H1 (cell line): Measurements from ENCODE around the gene GSG1L. TPM values are rescaled to one million over a fixed set of nuclear protein-coding genes. Genes with fewer than 3 reads are reported as not detected.

Experiments
- CTCF ChIA-PET: fragments of 300-600 bp; sonication (Branson Sonifier 250); formaldehyde crosslinking; loops from one replicate; lab custom pipeline; 2021; ENCODE audit not compliant: partially characterized antibody; lab: Charles Lee
- POLR2A ChIA-PET: fragments of 300-600 bp; sonication (Branson Sonifier 250); formaldehyde crosslinking; loops from one replicate; lab custom pipeline; 2021; ENCODE audit warnings: inconsistent platforms; ENCODE audit not compliant: partially characterized antibody; lab: Charles Lee
- DNase-seq, 2 experiments: peaks; one replicate each; pipeline versions ENCODE4 v3.0.0 to v3.0.0-alpha.2; 2010 to 2022; ENCODE audit warnings: low spot score in 2 of 2, low read depth in 1 of 2, mixed read lengths in 1 of 2
- FAIRE-seq: peaks from 2 replicates; lab custom pipeline; 2011; peaks lifted over from hg19 to GRCh38; lab: Jason Lieb, UNC
- H2AFZ ChIP-seq: 2 replicates; pipeline ENCODE4 v1.8.1; 2012; ENCODE audit warnings: low read length, inconsistent platforms
- H2AK5ac ChIP-seq: 2 replicates; pipeline ENCODE4 v1.6.1; 2013; ENCODE audit warnings: low read depth, low read length
- H2BK120ac ChIP-seq: replicated peaks from 2 replicates; pipeline ENCODE3; 2013; ENCODE audit warnings: low read depth, low read length, inconsistent platforms
- H2BK12ac ChIP-seq: 2 replicates; pipeline ENCODE4 v1.6.1; 2013; ENCODE audit warnings: low read depth, low read length
- H2BK15ac ChIP-seq: 2 replicates; pipeline ENCODE4 v1.6.1; 2013; ENCODE audit warnings: low read length
- H2BK20ac ChIP-seq: 2 replicates; pipeline ENCODE4 v1.6.1; 2013; ENCODE audit warnings: low read length
- H2BK5ac ChIP-seq: 2 replicates; pipeline ENCODE4 v1.6.1; 2013; ENCODE audit warnings: low read depth, low read length
- H3K14ac ChIP-seq: 2 replicates; pipeline ENCODE4 v1.6.1; 2013; ENCODE audit warnings: inconsistent platforms; ENCODE audit not compliant: insufficient read length
- H3K18ac ChIP-seq: 2 replicates; pipeline ENCODE4 v1.6.1; 2013; ENCODE audit warnings: low read length; ENCODE audit errors: extremely low read depth
- H3K23ac ChIP-seq: 2 replicates; pipeline ENCODE4 v1.6.1; 2013; ENCODE audit warnings: inconsistent platforms; ENCODE audit not compliant: insufficient read length
- H3K23me2 ChIP-seq: 2 replicates; pipeline ENCODE4 v1.6.1; 2013; ENCODE audit warnings: low read depth, low read length
- H3K27ac ChIP-seq: 2 replicates; pipeline ENCODE4 v1.6.1; 2011; ENCODE audit warnings: low read depth, low read length, inconsistent platforms
- H3K27me3 ChIP-seq, 4 experiments: replicated peaks in 1 of 4; 1 replicate in 1 of 4; 2 replicates in 3 of 4; pipeline versions ENCODE4 v1.6.1 to v1.8.1; 2011 to 2013; ENCODE audit warnings: low read length in 3 of 4, mild to moderate bottlenecking in 3 of 4, inconsistent platforms in 2 of 4, mixed read lengths in 2 of 4, moderate library complexity in 1 of 4; ENCODE audit not compliant: control insufficient read depth in 3 of 4, insufficient read depth in 3 of 4; ENCODE audit errors: extremely low read depth in 1 of 4
- H3K36me3 ChIP-seq, 4 experiments: 2 replicates each; pipeline versions ENCODE4 v1.6.1 to v1.8.1; 2011 to 2013; ENCODE audit warnings: mild to moderate bottlenecking in 4 of 4, low read length in 3 of 4, moderate library complexity in 2 of 4, control low read depth in 1 of 4, inconsistent platforms in 1 of 4; ENCODE audit not compliant: insufficient read depth in 4 of 4, control insufficient read depth in 2 of 4
- H3K4ac ChIP-seq: replicated peaks from 2 replicates; pipeline ENCODE3; 2013; ENCODE audit warnings: low read length, low read depth, mixed read lengths, inconsistent platforms; ENCODE audit not compliant: insufficient read length
- H3K4me1 ChIP-seq, 4 experiments: replicated peaks in 1 of 4; 1 replicate in 1 of 4; 2 replicates in 3 of 4; pipeline versions ENCODE4 v1.6.1 to v1.8.1; 2011 to 2013; ENCODE audit warnings: low read length in 3 of 4, inconsistent platforms in 2 of 4, mixed read lengths in 1 of 4; ENCODE audit not compliant: insufficient read depth in 4 of 4, control insufficient read depth in 3 of 4
- H3K4me2 ChIP-seq, 2 experiments: 2 replicates each; pipeline versions ENCODE4 v1.6.1 to v1.8.1; 2011 to 2013; ENCODE audit warnings: low read depth in 2 of 2, low read length in 2 of 2, control low read depth in 1 of 2, inconsistent platforms in 1 of 2, mild to moderate bottlenecking in 1 of 2; ENCODE audit not compliant: insufficient read depth in 1 of 2
- H3K4me3 ChIP-seq, 4 experiments: fragments of 200-600, 300-600 bp in 1 of 4; sonication (generic), shearing (Covaris generic), sonication (Bioruptor Twin) in 1 of 4; 2 replicates each; pipeline versions ENCODE4 v1.5.1 to v1.8.1; 2011 to 2016; ENCODE audit warnings: low read length in 4 of 4, low read depth in 3 of 4, control low read depth in 2 of 4, inconsistent platforms in 2 of 4, mild to moderate bottlenecking in 2 of 4, mixed read lengths in 1 of 4, moderate library complexity in 1 of 4; ENCODE audit not compliant: insufficient read depth in 2 of 4; ENCODE audit errors: extremely low read depth in 1 of 4
- H3K56ac ChIP-seq: replicated peaks from 2 replicates; pipeline ENCODE3; 2013; ENCODE audit warnings: low read depth, mild to moderate bottlenecking, mixed read lengths, low read length, inconsistent platforms; ENCODE audit not compliant: insufficient read length
- H3K79me1 ChIP-seq: 2 replicates; pipeline ENCODE4 v1.6.1; 2013; ENCODE audit warnings: low read depth, low read length, control low read depth
- H3K79me2 ChIP-seq, 2 experiments: 2 replicates each; pipeline versions ENCODE4 v1.6.1 to v1.8.1; 2012 to 2013; ENCODE audit warnings: low read length in 2 of 2, mild to moderate bottlenecking in 2 of 2, inconsistent platforms in 1 of 2; ENCODE audit not compliant: insufficient read depth in 2 of 2, control insufficient read depth in 1 of 2
- H3K9ac ChIP-seq, 4 experiments: replicated peaks in 1 of 4; 1 replicate in 1 of 4; 2 replicates in 3 of 4; pipeline versions ENCODE4 v1.6.1 to v1.8.1; 2011 to 2013; ENCODE audit warnings: low read depth in 3 of 4, low read length in 3 of 4, control low read depth in 2 of 4, mild to moderate bottlenecking in 2 of 4, moderate library complexity in 2 of 4, inconsistent platforms in 1 of 4; ENCODE audit errors: extremely low read depth in 1 of 4
- H3K9me3 ChIP-seq, 2 experiments: 2 replicates each; pipeline versions ENCODE4 v1.6.1 to v1.8.1; 2012 to 2013; ENCODE audit warnings: mild to moderate bottlenecking in 2 of 2, moderate library complexity in 2 of 2, control low read depth in 1 of 2, inconsistent platforms in 1 of 2, low read depth in 1 of 2, low read length in 1 of 2, mixed read lengths in 1 of 2; ENCODE audit not compliant: insufficient read depth in 2 of 2
- H4K20me1 ChIP-seq, 2 experiments: replicated peaks in 1 of 2; 2 replicates each; pipeline versions ENCODE3 to v1.8.1; 2011 to 2013; ENCODE audit warnings: inconsistent platforms in 2 of 2, low read length in 2 of 2, mild to moderate bottlenecking in 1 of 2; ENCODE audit not compliant: insufficient read depth in 2 of 2, control insufficient read depth in 1 of 2
- H4K5ac ChIP-seq: 2 replicates; pipeline ENCODE4 v1.6.1; 2013; ENCODE audit warnings: low read length, low read depth, mixed read lengths, inconsistent platforms; ENCODE audit not compliant: insufficient read length
- H4K8ac ChIP-seq: 2 replicates; pipeline ENCODE4 v1.8.0; 2013; ENCODE audit warnings: mild to moderate bottlenecking, moderate library complexity, low read length, inconsistent platforms; ENCODE audit not compliant: insufficient read depth; ENCODE audit errors: extremely low read depth
- H4K91ac ChIP-seq: replicated peaks from 2 replicates; pipeline ENCODE3; 2013; ENCODE audit warnings: low read length, mixed read lengths, inconsistent platforms; ENCODE audit not compliant: insufficient read length
- CEBPB ChIP-seq: IDR thresholded peaks from 2 replicates; pipeline ENCODE4 v1.6.1; 2012; ENCODE audit warnings: low read depth, low read length
- EZH2 ChIP-seq: fragments of 200-600 bp; sonication (generic); IDR thresholded peaks from 2 replicates; pipeline ENCODE4 v1.7.1; 2012; ENCODE audit warnings: low read depth, mild to moderate bottlenecking, moderate library complexity, low read length, inconsistent platforms; ENCODE audit not compliant: severe bottlenecking
- KDM4A ChIP-seq: IDR thresholded peaks from one replicate; pipeline ENCODE4 v1.7.1; 2012; ENCODE audit warnings: low read depth, mild to moderate bottlenecking, moderate library complexity, low read length, inconsistent platforms; ENCODE audit not compliant: severe bottlenecking
- POU5F1 ChIP-seq: IDR thresholded peaks from 2 replicates; pipeline ENCODE4 v1.6.1; 2011; ENCODE audit warnings: low read depth, mild to moderate bottlenecking, low read length, moderate library complexity
- RAD21 ChIP-seq, 2 experiments: IDR thresholded peaks in 1 of 2; conservative IDR thresholded peaks in 1 of 2; 2 replicates each; pipeline ENCODE4 v1.6.1; 2011; ENCODE audit warnings: low read depth in 2 of 2, low read length in 2 of 2, improper control_type of control experiment in 1 of 2, inconsistent platforms in 1 of 2, mild to moderate bottlenecking in 1 of 2, moderate library complexity in 1 of 2
- SAP30 ChIP-seq: fragments of 300-600 bp; sonication (generic); IDR thresholded peaks from 2 replicates; pipeline ENCODE4 v1.7.1; 2012; ENCODE audit warnings: low read length, moderate library complexity, mild to moderate bottlenecking, inconsistent platforms; ENCODE audit not compliant: insufficient read depth, insufficient replicate concordance
- WGBS, 2 experiments: shearing (Covaris generic) in 1 of 2; methylation state at CpG; one replicate each; pipeline versions ENCODE4 v1.1.6 to v1.1.7; 2013 to 2015; ENCODE audit warnings: low lambda C conversion rate in 2 of 2, mixed read lengths in 2 of 2, inconsistent platforms in 1 of 2, low coverage in 1 of 2, missing lambda C conversion rate in 1 of 2; ENCODE audit not compliant: insufficient replicate concordance in 2 of 2, insufficient coverage in 1 of 2, insufficient read length in 1 of 2; ENCODE audit errors: extremely low coverage in 1 of 2, missing lambda C conversion rate in 1 of 2; 5-methylcytosine and 5-hydroxymethylcytosine counted together
- polyA plus RNA-seq, 7 experiments: library from polyadenylated mRNA; depleted of rRNA in 3 of 7; stranded (reverse) in 5 of 7; unstranded in 2 of 7; fragments of >200 nt in 5 of 7; fragments of 200-250 nt in 2 of 7; gene quantifications; 1 replicate in 5 of 7; 2 replicates in 1 of 7; 4 replicates in 1 of 7; pipeline versions ENCODE4 v1.2.1 to v1.2.3, GENCODE V29; 2011 to 2013; ENCODE audit warnings: missing spikeins in 2 of 7, mixed read lengths in 2 of 7
- total RNA-seq: library from RNA; stranded (reverse); fragmentation: NEBNext Ultra II Directional; extraction: Animal tissue kit (Norgen Biotek cat#: 25700); gene quantifications from 2 replicates; pipeline ENCODE4 v1.2.1, GENCODE V29; 2021
- TF ChIP-seq, protein P1 (sequence below): IDR thresholded peaks from 2 replicates; pipeline ENCODE4 v1.6.1; 2012; ENCODE audit warnings: inconsistent platforms

GSG1L gene
- total and polyA plus RNA-seq, 2 of the 8 experiments (the other 6 are each of a cell fraction or from before 2014, with no cell fraction given), result 0.71 to 1.1 TPM

GRCh38 chr16:27853101-27853500 lies 210.4 kb downstream of the GSG1L start:
- Histone ChIP-seq H2BK20ac (no peak overlapping the region), H2AFZ (no peak overlapping the region), H4K8ac (no peak overlapping the region), H3K18ac (no peak overlapping the region), H3K23ac (no peak overlapping the region), H3K4me1 (peaks cover 0 to 2% (median 0%) of the 10 kb centered on the region in 4 experiments; a peak in 3 of 7 replicates), H3K79me2 (no peaks in the 10 kb centered on the region), H2BK12ac (no peak overlapping the region), H3K36me3 (no peaks in the 10 kb centered on the region), H3K4ac (no peak overlapping the region), H3K23me2 (no peaks in the 10 kb centered on the region), H4K91ac (no peak overlapping the region), H3K14ac (no peak overlapping the region), H3K4me3 (no peak overlapping the region), H3K27me3 (no peaks in the 10 kb centered on the region), H3K79me1 (no peaks in the 10 kb centered on the region), H3K27ac (no peak overlapping the region), H2BK15ac (no peak overlapping the region), H2BK5ac (no peak overlapping the region), H4K5ac (no peak overlapping the region), H3K56ac (no peak overlapping the region), H2BK120ac (no peak overlapping the region), H2AK5ac (no peak overlapping the region), H3K9me3 (no peaks in the 10 kb centered on the region), H4K20me1 (no peaks in the 10 kb centered on the region), H3K9ac (no peak overlapping the region), H3K4me2 (no peak overlapping the region)
- DNase-seq (no peak), FAIRE-seq (no peak)
- ChIA-PET POLR2A (interaction anchor here (1.1 kb wide), 1 partner anchor 40 kb away, joined by 3 read pairs; no protein-coding TSS in a partner anchor), CTCF (interaction anchor here (0.8 to 4.0 kb wide), 7 partner anchors 11 to 161 kb away, joined by 3 to 23 read pairs (median 6); no protein-coding TSS in a partner anchor)
- 86% methylated on average over 9 of the region's 9 CpGs; no CpG with 5 or more reads in 1 of the 2 experiments for WGBS, 2 experiments
- TF ChIP-seq KDM4A (no peak), CEBPB (no peak), POU5F1 (no peak), SAP30 (no peak), RAD21 (IDR thresholded peaks at IDR 0.05 in 1 of 2, conservative IDR thresholded peaks at IDR 0.05 in 1 of 2; ENCODE audit: low read depth in 2 of 2, low read length in 2 of 2) (no peak), EZH2 (no peak)
- TF ChIP-seq, protein P1, sequence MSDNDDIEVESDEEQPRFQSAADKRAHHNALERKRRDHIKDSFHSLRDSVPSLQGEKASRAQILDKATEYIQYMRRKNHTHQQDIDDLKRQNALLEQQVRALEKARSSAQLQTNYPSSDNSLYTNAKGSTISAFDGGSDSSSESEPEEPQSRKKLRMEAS, result no peak
